Measurements from ENCODE around the gene HEXIM2. TPM values are rescaled to one million over a fixed set of nuclear protein-coding genes. Genes with fewer than 3 reads are reported as not detected.

The HEXIM2 gene
- total RNA-seq = 3.4 TPM in 2 replicates

GRCh38 chr17:45161288-45162024, at the start of gene HEXIM2:
HEXIM2 (plus strand) TSS chr17:45161875; CDS start chr17:45162794, 919 bp downstream.

GRCh38 chr17:45132320-45132571, 29.4 kb upstream of the HEXIM2 start, which contains the start of gene PLCD3:
PLCD3 (minus strand) TSS chr17:45132515; CDS start chr17:45132410, 105 bp downstream.

GRCh38 chr17:45135192-45135977, 26.3 kb upstream of the HEXIM2 start, which contains the start of gene ACBD4:
ACBD4 (plus strand) TSS chr17:45135687; CDS start chr17:45136145, 458 bp downstream.

GRCh38 chr17:45148183-45149036, 13.3 kb upstream of the HEXIM2 start, which contains the start of gene HEXIM1:
HEXIM1 (plus strand) TSS chr17:45148475; CDS start chr17:45149191, 716 bp downstream.

Other genes with a start within 250 kb of the HEXIM2 start
- under 0.01 TPM in 1 of 2 replicates, not detected in the other for gene GFAP, start 246.4 kb upstream of the HEXIM2 start, total RNA-seq
- under 0.01 TPM in 1 of 2 replicates, not detected in the other for gene KIF18B, start 214.1 kb upstream of the HEXIM2 start, total RNA-seq
- gene C1QL1, start 193.6 kb upstream of the HEXIM2 start, total RNA-seq = under 0.01 and 0.07 TPM in 2 replicates
- gene DCAKD, start 110.2 kb upstream of the HEXIM2 start, total RNA-seq = 33.2 and 80.1 TPM in 2 replicates
- gene NMT1, start 100.6 kb upstream of the HEXIM2 start, total RNA-seq = 64.9 and 152 TPM in 2 replicates
- gene PLCD3, start 29.4 kb upstream of the HEXIM2 start, total RNA-seq = 43.4 and 185 TPM in 2 replicates
- 4.6 and 5.5 TPM in 2 replicates for gene ACBD4, start 26.2 kb upstream of the HEXIM2 start, total RNA-seq
- 11.6 and 19.9 TPM in 2 replicates for gene HEXIM1, start 13.4 kb upstream of the HEXIM2 start, total RNA-seq
- gene FMNL1, start 60.0 kb downstream of the HEXIM2 start, total RNA-seq = 3.4 and 7.3 TPM in 2 replicates
- 0.07 TPM in 1 of 2 replicates, not detected in the other for gene SPATA32, start 100.2 kb downstream of the HEXIM2 start, total RNA-seq
- 1.4 and 4.1 TPM in 2 replicates for gene MAP3K14, start 155.1 kb downstream of the HEXIM2 start, total RNA-seq

Data from nasal cavity respiratory epithelium epithelial cell of viscerocranial mucosa (primary cell).